GM18505 (cell line): ENCODE measurements around the gene BCL2L1.
A peak's percentile ranks its signal among the peaks of the same experiment; 100 is the strongest.

Experiments used
- ATAC-seq: cut with Tn5 transposase; IDR thresholded peaks from one replicate; pipeline ENCODE4 v1.9.1; 2021; ENCODE audit not compliant: unreplicated experiment
- POLR2A ChIP-seq: IDR thresholded peaks from 4 replicates; pipeline ENCODE4 v1.6.1; 2011; ENCODE audit warnings: borderline replicate concordance; ENCODE audit not compliant: insufficient read depth, insufficient read length; ENCODE audit errors: extremely low read depth

Gene BCL2L1

GRCh38 chr20:31684153-31685015 is 38.3 kb downstream of the BCL2L1 start:
- no peak for TF ChIP-seq POLR2A
- ATAC-seq: peak; percentile 44

- ATAC-seq: no peak
- TF ChIP-seq POLR2A: no peak
These were observed 39.7 kb downstream of the BCL2L1 start for GRCh38 chr20:31682927-31683326.

DNA sequence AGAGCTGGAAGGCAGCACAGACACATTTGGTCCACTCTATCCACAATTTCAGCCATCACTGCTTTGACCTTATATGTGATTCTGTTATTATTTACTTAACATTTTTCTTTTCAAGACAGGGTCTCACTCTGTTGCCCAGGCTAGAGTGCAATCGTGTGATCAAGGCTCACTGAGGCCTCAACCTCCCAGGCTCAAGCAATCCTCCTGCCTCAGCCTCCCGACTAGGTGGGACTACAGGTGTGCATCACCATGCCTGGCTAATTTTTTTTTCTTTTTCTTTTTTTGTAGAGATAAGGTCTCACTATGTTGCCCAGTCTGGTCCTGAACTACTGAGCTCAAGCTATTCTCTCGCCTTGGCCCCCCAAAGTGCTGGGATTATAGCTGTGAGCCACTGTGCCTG is 40.3 kb downstream of the BCL2L1 start:
- TF ChIP-seq POLR2A: no peak
- ATAC-seq: no peak

DNA sequence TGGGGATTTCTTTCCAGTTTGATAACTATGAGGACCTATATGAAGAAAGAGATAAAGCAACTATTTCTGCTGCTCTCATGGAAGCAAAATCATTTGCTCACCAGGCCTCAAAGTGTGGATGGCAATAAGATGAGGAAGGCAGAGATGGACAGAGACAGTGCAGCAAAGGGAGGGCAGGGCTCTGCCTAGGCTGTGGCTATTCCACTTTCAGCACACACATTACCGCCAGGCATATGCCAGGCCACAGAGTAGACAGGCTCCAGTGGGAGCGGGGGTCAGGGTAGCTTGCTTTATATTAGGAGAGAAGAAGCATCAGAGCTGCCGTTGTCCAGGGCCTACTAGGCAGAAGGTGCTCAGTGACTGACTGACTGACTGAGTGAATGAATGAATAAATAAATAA is 40.9 kb downstream of the BCL2L1 start:
- no peak for ATAC-seq
- TF ChIP-seq POLR2A: no peak

DNA sequence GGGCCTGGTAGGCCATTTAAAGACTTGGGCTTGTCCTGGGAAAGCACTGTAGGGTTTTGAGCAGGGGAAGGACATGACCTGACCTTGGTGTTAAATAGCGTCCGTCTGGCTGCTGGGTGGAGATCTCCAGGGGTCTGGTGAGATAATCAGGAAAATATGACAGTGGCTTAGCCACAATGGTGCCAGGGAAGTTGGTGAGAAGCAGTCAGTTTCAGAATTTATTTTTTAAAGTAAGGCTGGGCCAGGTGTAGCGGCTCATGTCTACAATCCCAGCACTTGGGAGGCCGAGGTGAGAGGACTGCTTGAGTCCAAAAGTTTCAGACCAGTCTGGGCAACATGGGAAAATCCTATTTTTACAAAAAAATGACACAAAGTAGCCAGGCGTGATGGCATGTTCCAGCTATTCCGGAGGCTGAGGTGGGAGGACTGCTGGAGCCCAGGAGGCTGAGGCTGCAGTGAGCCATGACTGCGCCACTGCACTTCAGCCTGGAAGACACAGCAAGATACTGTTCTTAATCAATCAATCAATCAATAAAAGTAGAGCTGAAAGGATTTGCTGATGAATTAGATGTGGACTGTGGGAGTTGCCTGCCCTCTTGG is 41.4 kb downstream of the BCL2L1 start:
- no peak for ATAC-seq
- TF ChIP-seq POLR2A: no peak

- TF ChIP-seq POLR2A: no peak
- ATAC-seq: no peak
These were observed 42.2 kb downstream of the BCL2L1 start for GRCh38 chr20:31680286-31681127.

DNA sequence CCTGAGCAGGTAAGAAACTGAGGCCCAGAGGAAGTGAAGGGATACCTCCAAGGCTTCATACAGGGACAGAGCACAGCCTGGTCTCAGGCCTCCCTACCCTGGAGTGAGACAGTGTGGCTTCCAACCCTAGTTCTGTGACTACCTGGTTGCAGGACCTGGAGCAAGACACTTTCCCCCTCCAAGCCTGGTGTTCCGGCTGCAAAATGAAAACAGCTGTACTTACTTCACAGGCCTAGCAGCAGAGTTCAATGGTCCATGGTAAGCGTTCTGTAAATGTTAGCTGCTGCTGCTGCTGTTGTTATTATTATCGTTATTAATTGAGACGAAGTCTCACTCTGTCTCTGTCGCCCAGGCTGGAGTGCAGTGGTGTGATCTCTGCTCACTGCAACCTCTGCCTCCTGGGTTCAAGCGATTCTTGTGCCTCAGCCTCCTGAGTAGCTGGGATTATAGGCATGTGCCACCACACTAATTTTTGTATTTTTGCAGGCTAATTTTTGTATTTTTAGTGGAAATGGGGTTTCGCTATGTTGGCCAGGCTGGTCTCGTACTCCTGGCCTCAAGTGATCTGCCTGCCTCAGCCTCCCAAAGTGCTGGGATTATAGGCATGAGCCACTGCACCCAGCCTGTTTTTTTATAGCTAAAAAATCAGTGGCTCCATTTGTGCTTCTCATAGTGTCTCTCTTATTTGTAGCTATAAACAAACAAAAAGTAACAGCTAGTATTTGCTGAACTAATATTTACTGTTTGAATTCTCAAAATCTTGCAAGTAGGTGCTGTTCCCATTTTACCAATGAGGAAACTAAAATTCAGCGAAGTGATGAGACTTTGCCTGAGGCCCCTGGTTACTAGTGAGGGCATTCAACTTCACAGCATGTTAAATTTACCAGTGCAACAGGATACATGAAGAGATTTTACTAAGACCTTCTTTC is 43.0 kb downstream of the BCL2L1 start:
- TF ChIP-seq POLR2A: no peak
- no peak for ATAC-seq

- TF ChIP-seq POLR2A: no peak
- ATAC-seq: no peak
These were observed 44.0 kb downstream of the BCL2L1 start for GRCh38 chr20:31678389-31679356.

DNA sequence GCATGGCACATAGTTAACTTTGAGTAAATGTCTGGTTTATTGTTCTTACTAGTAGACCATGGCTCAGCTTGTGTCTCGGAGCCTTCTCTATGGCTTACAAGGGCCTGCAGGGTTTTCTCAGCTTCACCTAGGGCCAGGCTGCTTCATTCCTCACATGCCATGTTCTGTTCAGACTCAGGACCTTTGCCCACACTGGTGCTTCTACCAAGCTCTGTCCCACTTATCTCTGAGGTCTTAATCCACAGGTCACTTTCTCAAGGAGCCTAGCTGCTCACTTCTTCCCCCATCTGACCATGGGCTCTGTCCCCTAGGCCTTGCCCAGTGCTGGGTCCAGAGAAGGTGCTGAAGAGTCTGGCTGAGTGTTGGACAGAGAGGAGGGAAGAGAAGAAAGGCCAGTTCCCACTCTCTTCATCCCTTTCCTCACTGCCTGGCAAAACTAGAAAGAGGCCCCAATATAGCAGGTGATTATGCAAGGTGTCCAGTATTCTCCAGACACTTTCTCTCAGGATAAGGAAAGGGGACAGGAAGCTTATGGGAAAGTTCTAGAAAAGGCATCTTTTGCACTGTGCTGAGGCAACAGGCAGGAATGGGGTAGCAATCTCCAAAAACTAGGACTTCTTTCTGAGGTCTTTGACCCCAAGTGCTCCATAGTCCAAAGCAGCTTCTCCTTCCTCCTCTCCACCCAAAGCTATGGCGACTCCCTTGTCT is 45.0 kb downstream of the BCL2L1 start:
- TF ChIP-seq POLR2A: no peak
- no peak for ATAC-seq

GRCh38 chr20:31676609-31676989 is 46.1 kb downstream of the BCL2L1 start:
- no peak for TF ChIP-seq POLR2A
- no peak for ATAC-seq
